MCF 10A (cell line): Measurements from ENCODE around the gene ERC2. TPM values are rescaled to one million over a fixed set of nuclear protein-coding genes. Genes with fewer than 3 reads are reported as not detected.

Source experiments
- BruUV-seq: library from RNA; stranded (reverse); fragments of 400-500 nt; replicated peaks from 2 replicates; lab custom pipeline; 2021; lab: Mats Ljungman, UMichigan
- CTCF ChIA-PET: fragments of 300-600 bp; sonication (Branson Sonifier 250); formaldehyde crosslinking; extraction: SDS; loops from one replicate; lab custom pipeline; 2021; ENCODE audit warnings: antibody characterized with exemption, inconsistent platforms; lab: Yijun Ruan, JAX
- POLR2A ChIA-PET: fragments of 300-600, 350-650 bp; sonication (Branson Sonifier 250); formaldehyde crosslinking; extraction: SDS; loops from one replicate; lab custom pipeline; 2020; ENCODE audit warnings: antibody characterized with exemption, inconsistent platforms; lab: Yijun Ruan, JAX
- DNase-seq: peaks from one replicate; pipeline ENCODE4 v3.0.0-alpha.2; 2018; ENCODE audit not compliant: unreplicated experiment
- H3K27ac Mint-ChIP-seq: one replicate; pipeline ENCODE4 v1.8.0; 2022; ENCODE audit warnings: mild to moderate bottlenecking, low read depth, mixed read lengths; ENCODE audit not compliant: unreplicated experiment
- H3K27me3 Mint-ChIP-seq: one replicate; pipeline ENCODE4 v1.8.0; 2022; ENCODE audit warnings: mixed read lengths; ENCODE audit not compliant: insufficient read depth, unreplicated experiment
- H3K36me3 Mint-ChIP-seq: one replicate; pipeline ENCODE4 v1.8.0; 2022; ENCODE audit warnings: mild to moderate bottlenecking, moderate library complexity, mixed read lengths; ENCODE audit not compliant: insufficient read depth, unreplicated experiment
- H3K4me1 Mint-ChIP-seq: one replicate; pipeline ENCODE4 v1.8.0; 2022; ENCODE audit warnings: mixed read lengths; ENCODE audit not compliant: insufficient read depth, unreplicated experiment
- H3K4me3 Mint-ChIP-seq: one replicate; pipeline ENCODE4 v1.8.0; 2022; ENCODE audit warnings: mild to moderate bottlenecking, moderate library complexity, mixed read lengths; ENCODE audit not compliant: unreplicated experiment
- H3K9me3 Mint-ChIP-seq: one replicate; pipeline ENCODE4 v1.8.0; 2022; ENCODE audit warnings: mixed read lengths; ENCODE audit not compliant: unreplicated experiment
- CTCF ChIP-seq: fragments of 200-600 bp; IDR thresholded peaks from one replicate; pipeline ENCODE4 v1.8.0; 2022; ENCODE audit warnings: antibody characterized with exemption, mild to moderate bottlenecking; ENCODE audit not compliant: unreplicated experiment
- intact Hi-C: fragments of 100-400 bp; cut with micrococcal nuclease; formaldehyde crosslinking; loops from 2 replicates; pipeline ENCODE4 v1.14.1; 2022
- total RNA-seq: library from RNA; stranded (reverse); gene quantifications from 2 replicates; pipeline ENCODE4 v1.2.3, GENCODE V29; 2022

Gene ERC2
- total RNA-seq, 1 experiment from 2014 or later = 0.42 TPM

DNA sequence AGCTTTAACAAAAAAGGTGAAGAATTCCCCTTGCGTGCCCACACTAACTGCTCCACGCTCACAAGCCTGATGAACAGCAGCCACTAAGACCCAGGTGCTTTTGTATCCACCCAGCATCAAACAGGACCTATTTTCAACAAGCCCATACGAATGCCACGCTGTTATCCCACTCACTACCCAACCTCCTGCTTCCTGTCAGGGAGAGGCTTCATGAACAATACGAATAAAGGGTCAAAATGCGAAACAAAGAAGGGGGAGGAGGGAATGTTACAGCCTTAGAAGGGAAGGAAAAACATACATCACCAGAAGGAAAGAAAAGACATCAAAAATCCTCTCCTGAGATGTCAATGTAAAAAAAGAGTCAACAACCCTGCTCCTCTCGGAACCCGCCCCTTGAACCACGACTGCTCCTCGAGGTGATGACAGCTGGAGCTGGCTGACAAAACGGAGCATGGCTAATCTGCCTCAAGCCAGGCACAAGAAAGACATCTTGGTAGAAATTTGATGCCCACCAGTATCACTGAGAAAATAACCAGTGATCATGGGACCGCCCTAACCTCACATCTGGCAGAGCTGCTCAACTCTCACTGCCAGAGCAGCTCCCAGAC lies 9.7 kb downstream of the ERC2 start:
- Mint-ChIP-seq H3K27me3 (peaks cover 68% of the 10 kb centered on the region), H3K36me3 (no peaks in the 10 kb centered on the region), H3K27ac (no peak overlapping the region), H3K4me1 (no peaks in the 10 kb centered on the region), H3K4me3 (no peak overlapping the region), H3K9me3 (no peaks in the 10 kb centered on the region)
- intact Hi-C loops = no loop called here
- TF ChIP-seq CTCF = no peak
- ChIA-PET CTCF (interaction anchor here (0.6 to 1.6 kb wide), 3 partner anchors 12 to 544 kb away, joined by 3 read pairs; no protein-coding TSS in a partner anchor), POLR2A (interaction anchor here (0.6 kb wide), 1 partner anchor 159 kb away, joined by 4 read pairs; no protein-coding TSS in a partner anchor)
- DNase-seq = no peak
- no TSS peak for BruUV-seq

- intact Hi-C loops = no loop called here
- H3K9me3 Mint-ChIP-seq = no peaks in the 10 kb centered on the region
- BruUV-seq = no TSS peak
- DNase-seq = no peak
- no peak for TF ChIP-seq CTCF
- H3K36me3 Mint-ChIP-seq = no peaks in the 10 kb centered on the region
- H3K27ac Mint-ChIP-seq = no peak overlapping the region
- no peaks in the 10 kb centered on the region for H3K4me1 Mint-ChIP-seq
- CTCF ChIA-PET = interaction anchor here (2.8 kb wide), 1 partner anchor 115 kb away, joined by 7 read pairs; no protein-coding TSS in a partner anchor
- H3K4me3 Mint-ChIP-seq = no peak overlapping the region
- peaks cover 73% of the 10 kb centered on the region for H3K27me3 Mint-ChIP-seq
- POLR2A ChIA-PET = no interaction called here
These were observed 12.2 kb downstream of the ERC2 start for GRCh38 chr3:56456117-56456516.

GRCh38 chr3:56453011-56453410 lies 15.3 kb downstream of the ERC2 start:
- BruUV-seq = no TSS peak
- Mint-ChIP-seq H3K4me1 (no peaks in the 10 kb centered on the region), H3K4me3 (no peak overlapping the region), H3K27ac (no peak overlapping the region), H3K9me3 (no peaks in the 10 kb centered on the region), H3K27me3 (peaks cover 63% of the 10 kb centered on the region), H3K36me3 (no peaks in the 10 kb centered on the region)
- peak; percentile 28 for DNase-seq
- ChIA-PET POLR2A (no interaction called here), CTCF (interaction anchor here (0.5 to 1.4 kb wide), 4 partner anchors 9 to 125 kb away, joined by 3 read pairs; no protein-coding TSS in a partner anchor)
- intact Hi-C loops = no loop called here
- no peak for TF ChIP-seq CTCF

GRCh38 chr3:56452085-56452484 lies 16.2 kb downstream of the ERC2 start:
- H3K9me3 Mint-ChIP-seq = no peaks in the 10 kb centered on the region
- intact Hi-C loops = no loop called here
- BruUV-seq = no TSS peak
- DNase-seq = no peak
- TF ChIP-seq CTCF = no peak
- no peak overlapping the region for H3K4me3 Mint-ChIP-seq
- H3K27ac Mint-ChIP-seq = no peak overlapping the region
- H3K4me1 Mint-ChIP-seq = peaks cover 4% of the 10 kb centered on the region
- H3K36me3 Mint-ChIP-seq = no peaks in the 10 kb centered on the region
- H3K27me3 Mint-ChIP-seq = peaks cover 54% of the 10 kb centered on the region
- ChIA-PET CTCF (interaction anchor here (1.4 to 1.5 kb wide), 2 partner anchors 111 to 112 kb away, joined by 3 to 5 read pairs; no protein-coding TSS in a partner anchor), POLR2A (interaction anchor here (0.5 kb wide), 1 partner anchor 25 kb away, joined by 3 read pairs; no protein-coding TSS in a partner anchor)
